Esophagus (tissue), 2 donors: ENCODE measurements around the gene TSPAN18. TPM values are rescaled to one million over a fixed set of nuclear protein-coding genes. Genes with fewer than 3 reads are reported as not detected.

ENCODE experiments used
- H3K27ac ChIP-seq, 2 donors: one replicate each; pipeline ENCODE4 v1.5.1; 2013; ENCODE audit warnings: low read depth in 2 of 2, mild to moderate bottlenecking in 2 of 2, inconsistent platforms in 1 of 2, low read length in 1 of 2, moderate library complexity in 1 of 2
- H3K27me3 ChIP-seq, 2 donors: one replicate each; pipeline ENCODE4 v1.6.1; 2013; ENCODE audit warnings: low read length in 2 of 2, control low read depth in 1 of 2, mild to moderate bottlenecking in 1 of 2; ENCODE audit not compliant: insufficient read depth in 2 of 2, control insufficient read depth in 1 of 2
- H3K36me3 ChIP-seq, 2 donors: one replicate each; pipeline ENCODE4 v1.6.1; 2013; ENCODE audit warnings: low read length in 1 of 2; ENCODE audit not compliant: control insufficient read depth in 2 of 2, insufficient read depth in 2 of 2
- H3K4me1 ChIP-seq, 2 donors: one replicate each; pipeline ENCODE4 v1.6.1; 2013; ENCODE audit warnings: low read length in 1 of 2; ENCODE audit not compliant: control insufficient read depth in 2 of 2, insufficient read depth in 2 of 2
- H3K4me3 ChIP-seq, 2 donors: one replicate each; pipeline ENCODE4 v1.5.1; 2013; ENCODE audit warnings: low read length in 2 of 2, mild to moderate bottlenecking in 2 of 2, low read depth in 1 of 2, moderate library complexity in 1 of 2
- H3K9me3 ChIP-seq, 2 donors: one replicate each; pipeline ENCODE4 v1.6.1; 2013; ENCODE audit warnings: mild to moderate bottlenecking in 2 of 2, low read depth in 1 of 2, low read length in 1 of 2, moderate library complexity in 1 of 2; ENCODE audit not compliant: control insufficient read depth in 2 of 2, insufficient read depth in 1 of 2
- WGBS, 2 donors: extraction: QIAGEN DNeasy Blood & Tissue Kit; methylation state at CpG; one replicate each; pipeline ENCODE4 v1.1.7; 2013; 5-methylcytosine and 5-hydroxymethylcytosine counted together
- polyA plus RNA-seq, 2 donors: library from polyadenylated mRNA; stranded (reverse); fragments of 200-250 nt; gene quantifications; one replicate each; pipeline ENCODE4 v1.2.3, GENCODE V29; 2013
- donor health status: healthy with polysubstance abuse.
- donor health status: Bipolar disorder and iron deficiency.

TSPAN18 gene
- polyA plus RNA-seq, 2 donors = 2.2 to 3.1 TPM

DNA sequence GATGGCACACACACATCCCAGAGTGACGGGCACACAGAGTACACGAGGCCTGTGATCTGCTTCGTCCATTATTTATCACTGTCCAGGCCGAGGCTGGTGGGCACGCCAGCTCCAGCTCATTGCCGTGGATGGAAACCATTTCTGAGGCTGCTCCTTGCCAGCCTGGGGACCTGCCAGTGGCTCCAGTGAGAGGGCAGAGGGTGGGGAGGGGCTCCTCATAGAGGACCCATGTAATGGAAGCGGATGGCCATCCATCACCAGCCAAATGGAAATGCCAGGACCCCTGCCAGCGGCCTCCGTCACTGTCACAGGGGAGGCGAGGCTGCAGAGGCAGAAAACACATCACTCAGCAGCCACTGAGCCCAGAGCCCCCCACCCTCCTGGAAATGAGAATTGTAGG, 188.2 kb downstream of the TSPAN18 start:
- 77 to 87% methylated on average over 10 of the region's 10 CpGs for WGBS, 2 donors
- H3K27ac ChIP-seq = no peak overlapping the region
- H3K4me3 ChIP-seq = no peak overlapping the region
- no peaks in the 10 kb centered on the region for H3K27me3 ChIP-seq
- no peaks in the 10 kb centered on the region for H3K36me3 ChIP-seq
- no peaks in the 10 kb centered on the region for H3K9me3 ChIP-seq
- H3K4me1 ChIP-seq = peaks cover 0 to 2% of the 10 kb centered on the region in 2 donors

DNA sequence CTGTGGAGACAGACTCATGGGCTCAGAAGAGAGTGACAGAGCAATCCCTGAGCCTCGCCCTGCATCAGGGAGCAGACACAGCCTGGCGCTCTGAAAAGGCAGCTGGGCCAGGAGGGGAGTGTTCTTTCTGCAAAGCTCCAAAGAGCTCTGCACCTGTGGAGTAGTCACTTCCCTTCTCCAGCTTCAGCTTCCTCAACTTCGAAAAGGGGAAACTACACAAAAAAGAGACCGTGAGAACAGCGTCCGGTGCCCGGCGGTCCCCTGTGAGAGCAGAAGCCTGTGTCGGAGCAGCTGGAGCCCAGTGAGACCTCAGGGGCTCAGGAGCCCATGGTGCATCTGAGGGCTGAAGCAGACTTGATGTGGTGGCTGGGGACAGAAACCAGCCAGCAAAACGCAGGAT, 188.9 kb downstream of the TSPAN18 start:
- Histone ChIP-seq H3K9me3 (no peaks in the 10 kb centered on the region), H3K4me1 (peaks cover 0 to 2% of the 10 kb centered on the region in 2 donors), H3K27me3 (no peaks in the 10 kb centered on the region), H3K27ac (no peak overlapping the region), H3K36me3 (no peaks in the 10 kb centered on the region), H3K4me3 (no peak overlapping the region)
- WGBS, 2 donors = 78 to 79% methylated on average over 10 of the region's 10 CpGs

DNA sequence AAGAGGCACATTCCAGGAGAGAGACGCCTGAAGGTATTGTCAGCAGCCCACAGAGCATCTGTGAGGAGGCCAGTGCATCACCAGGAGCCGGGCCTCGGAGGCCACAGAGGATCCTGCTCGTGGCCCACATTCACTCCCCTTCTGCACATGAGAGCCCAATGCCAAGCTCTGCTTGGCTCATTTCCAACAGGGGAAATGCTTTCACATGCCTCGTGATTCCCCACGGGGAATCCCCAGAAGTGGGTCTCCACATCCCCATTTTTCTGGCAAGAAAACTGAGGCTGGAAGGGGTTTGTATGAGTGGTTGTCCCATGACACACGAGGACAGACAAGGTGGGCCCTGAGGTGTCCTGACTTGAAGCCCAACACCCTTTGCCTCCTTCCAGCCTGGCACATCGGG, 189.6 kb downstream of the TSPAN18 start:
- no peaks in the 10 kb centered on the region for H3K27me3 ChIP-seq
- H3K36me3 ChIP-seq = no peaks in the 10 kb centered on the region
- no peaks in the 10 kb centered on the region for H3K9me3 ChIP-seq
- no peak overlapping the region for H3K27ac ChIP-seq
- H3K4me1 ChIP-seq = peaks cover 0 to 2% of the 10 kb centered on the region in 2 donors
- WGBS, 2 donors = 64 to 67% methylated on average over 8 of the region's 8 CpGs
- H3K4me3 ChIP-seq = no peak overlapping the region

DNA sequence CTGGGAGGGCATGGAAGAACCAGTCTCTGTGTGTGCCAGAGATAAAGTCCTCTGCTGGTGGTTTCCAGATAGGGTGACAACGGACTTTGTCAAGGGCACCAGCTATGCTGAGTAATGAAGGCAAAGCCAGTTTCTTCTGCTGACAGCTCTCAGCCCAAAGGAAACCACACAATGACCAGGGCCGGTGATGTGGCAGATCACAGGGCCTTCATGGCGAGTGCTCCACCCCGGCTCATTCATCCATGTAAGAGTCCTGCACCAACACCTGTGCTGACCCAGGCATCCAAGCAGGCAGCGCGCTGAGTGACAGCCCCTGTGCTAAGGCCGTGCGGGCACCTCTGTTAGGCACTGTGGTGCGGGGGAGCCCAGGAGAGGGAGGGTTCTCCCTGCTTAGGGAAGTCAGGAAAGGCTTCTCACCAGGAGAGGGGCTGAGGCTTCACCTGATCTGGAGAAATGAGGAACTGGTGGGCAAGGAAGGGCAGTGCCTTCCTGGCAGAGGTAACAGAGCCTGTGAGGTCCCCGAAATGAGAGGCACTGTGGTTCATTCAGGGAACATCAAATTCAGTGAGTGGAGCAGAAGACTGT, 190.1 kb downstream of the TSPAN18 start:
- no peak overlapping the region for H3K27ac ChIP-seq
- H3K9me3 ChIP-seq = no peaks in the 10 kb centered on the region
- 69 to 84% methylated on average over 10 of the region's 10 CpGs for WGBS, 2 donors
- no peaks in the 10 kb centered on the region for H3K27me3 ChIP-seq
- peaks cover 0 to 2% of the 10 kb centered on the region in 2 donors for H3K4me1 ChIP-seq
- no peak overlapping the region for H3K4me3 ChIP-seq
- no peaks in the 10 kb centered on the region for H3K36me3 ChIP-seq

DNA sequence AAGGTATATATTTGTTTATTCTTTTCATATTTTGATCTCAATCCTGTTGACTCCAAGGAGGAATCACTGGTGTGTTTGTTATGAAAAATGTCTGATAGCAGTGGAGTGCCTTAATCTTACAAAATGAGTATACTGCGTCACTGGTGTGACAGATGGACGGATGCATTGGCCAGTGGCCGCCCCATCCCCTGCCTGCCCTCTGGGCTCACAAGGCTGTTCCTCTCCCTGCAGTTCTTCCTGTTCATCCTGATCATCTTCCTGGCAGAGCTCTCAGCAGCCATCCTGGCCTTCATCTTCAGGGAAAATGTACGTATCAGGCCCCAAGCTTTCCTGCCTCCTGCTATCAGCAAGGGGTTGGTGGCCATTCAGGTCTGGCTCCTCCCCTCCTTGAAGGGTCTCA, 191.0 kb downstream of the TSPAN18 start:
- 95% methylated on average over 4 of the region's 4 CpGs for WGBS, 2 donors
- Histone ChIP-seq H3K4me1 (peaks cover 0 to 2% of the 10 kb centered on the region in 2 donors), H3K4me3 (no peak overlapping the region), H3K27ac (no peak overlapping the region), H3K9me3 (no peaks in the 10 kb centered on the region), H3K36me3 (no peaks in the 10 kb centered on the region), H3K27me3 (no peaks in the 10 kb centered on the region)

DNA sequence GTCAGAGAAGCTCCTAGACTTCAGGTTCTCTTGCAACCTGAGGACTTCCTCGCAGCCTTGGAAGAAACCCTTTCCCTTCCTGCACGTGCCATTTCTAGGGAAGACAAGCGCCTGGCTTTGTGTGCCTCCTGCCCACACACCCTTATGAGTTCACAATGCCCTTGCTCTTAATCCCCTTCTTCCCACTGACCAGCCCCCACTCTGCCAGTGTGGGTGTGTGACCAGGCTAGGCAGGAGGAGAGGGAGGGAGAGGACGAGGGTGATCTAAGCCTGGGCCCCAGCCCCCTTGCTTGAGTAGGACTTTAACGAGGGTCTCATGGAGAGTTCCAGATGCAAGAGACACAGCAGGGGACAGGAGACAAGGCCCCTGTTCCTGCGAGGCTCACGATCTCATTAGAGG, 193.7 kb downstream of the TSPAN18 start:
- Histone ChIP-seq H3K27ac (no peak overlapping the region), H3K36me3 (no peaks in the 10 kb centered on the region), H3K4me1 (peaks cover 0 to 2% of the 10 kb centered on the region in 2 donors), H3K9me3 (no peaks in the 10 kb centered on the region), H3K27me3 (no peaks in the 10 kb centered on the region), H3K4me3 (no peak overlapping the region)
- WGBS, 2 donors = 75 to 81% methylated on average over 7 of the region's 7 CpGs

DNA sequence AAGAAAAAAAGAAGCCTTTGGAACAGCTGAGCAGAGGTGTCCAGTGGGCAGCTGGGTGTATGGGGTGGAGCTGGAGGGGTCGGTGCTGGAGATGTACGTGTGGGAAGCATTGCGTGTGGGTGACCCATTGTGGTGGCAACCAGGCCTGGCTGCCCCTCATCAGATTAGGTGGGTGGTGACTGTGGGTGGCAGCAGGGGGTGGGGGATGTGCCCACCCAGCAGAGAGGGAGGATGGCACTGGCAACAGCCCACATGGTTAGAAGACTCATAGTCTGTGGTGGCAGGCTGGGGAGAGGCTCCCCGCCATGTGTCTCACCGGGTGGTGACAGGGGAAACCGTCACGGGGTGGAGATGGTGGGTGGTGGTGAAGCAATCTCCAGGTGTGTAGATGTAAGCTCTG, 196.4 kb downstream of the TSPAN18 start:
- Histone ChIP-seq H3K27me3 (no peaks in the 10 kb centered on the region), H3K4me1 (no peaks in the 10 kb centered on the region), H3K4me3 (no peak overlapping the region), H3K9me3 (no peaks in the 10 kb centered on the region), H3K27ac (no peak overlapping the region), H3K36me3 (no peaks in the 10 kb centered on the region)
- WGBS, 2 donors = 75 to 76% methylated on average over 7 of the region's 7 CpGs

DNA sequence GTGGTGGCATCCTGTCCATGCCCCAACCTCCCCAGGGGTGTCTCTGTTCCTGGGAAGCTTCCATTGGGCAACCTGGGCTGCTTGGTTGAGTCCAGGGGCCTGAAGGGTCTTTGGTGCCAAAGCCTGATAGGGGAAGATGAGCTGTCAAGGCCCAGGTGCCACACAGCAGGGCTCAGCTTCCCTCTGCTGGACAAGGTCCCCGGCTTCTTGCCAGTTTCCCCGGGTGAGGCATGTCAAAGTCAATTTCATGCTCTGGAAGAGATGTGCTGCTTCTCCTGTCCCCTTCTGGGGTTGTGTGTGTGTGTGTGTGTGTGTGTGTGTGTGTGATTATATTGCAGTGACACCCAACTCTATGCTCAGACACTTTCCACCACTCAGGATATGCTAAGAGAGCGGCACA, 197.0 kb downstream of the TSPAN18 start:
- no peaks in the 10 kb centered on the region for H3K27me3 ChIP-seq
- H3K9me3 ChIP-seq = no peaks in the 10 kb centered on the region
- no peak overlapping the region for H3K27ac ChIP-seq
- WGBS, 2 donors = 74 to 84% methylated on average over 3 of the region's 3 CpGs
- H3K36me3 ChIP-seq = no peaks in the 10 kb centered on the region
- H3K4me1 ChIP-seq = no peaks in the 10 kb centered on the region
- no peak overlapping the region for H3K4me3 ChIP-seq

DNA sequence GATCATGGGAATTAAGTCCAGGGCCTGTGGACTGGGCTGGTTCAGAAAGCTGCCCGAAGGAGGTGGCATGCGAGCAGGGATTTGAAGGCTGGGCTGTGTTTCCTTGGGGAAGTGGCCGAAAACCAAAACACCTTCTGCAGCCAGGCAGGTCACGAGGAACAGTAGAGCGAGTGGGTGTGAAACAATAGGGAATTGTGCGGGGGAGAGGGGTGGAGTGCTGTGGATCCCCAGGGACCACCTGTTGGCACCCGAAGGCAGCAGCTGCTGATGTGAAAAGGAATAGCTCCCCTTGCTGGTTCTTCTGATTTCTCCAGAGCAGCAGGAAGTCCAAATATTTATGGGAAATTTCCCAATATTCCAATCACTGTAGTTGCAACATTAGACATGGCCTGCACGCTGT, 199.3 kb downstream of the TSPAN18 start:
- H3K27ac ChIP-seq = no peak overlapping the region
- no peaks in the 10 kb centered on the region for H3K9me3 ChIP-seq
- no peak overlapping the region for H3K4me3 ChIP-seq
- WGBS, 2 donors = 66 to 76% methylated on average over 8 of the region's 8 CpGs
- no peaks in the 10 kb centered on the region for H3K36me3 ChIP-seq
- no peaks in the 10 kb centered on the region for H3K4me1 ChIP-seq
- H3K27me3 ChIP-seq = no peaks in the 10 kb centered on the region

DNA sequence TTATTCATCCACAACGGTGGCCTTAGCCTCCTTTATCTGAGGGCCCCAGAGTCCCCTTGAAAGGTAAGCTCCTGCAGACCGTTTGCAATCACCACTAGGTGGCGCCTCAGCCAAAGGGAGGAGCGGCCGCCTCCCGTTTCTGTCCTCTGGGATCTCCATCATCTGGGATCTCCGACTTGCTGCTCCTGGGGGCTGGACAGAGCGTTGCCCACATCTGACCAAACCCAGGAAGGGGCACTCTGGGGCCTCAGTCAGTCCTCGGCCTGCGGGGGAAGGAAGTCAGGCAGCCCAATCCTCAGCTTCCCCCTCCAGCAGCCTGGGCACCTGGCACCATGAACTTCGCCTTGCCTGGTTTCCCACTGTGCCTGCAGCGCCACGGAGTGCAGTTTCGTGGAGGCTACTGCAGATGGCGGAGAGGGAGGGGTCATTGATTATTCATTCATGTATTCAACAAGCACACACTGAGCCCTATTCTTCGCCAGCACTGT, 200.5 kb downstream of the TSPAN18 start:
- Histone ChIP-seq H3K4me1 (no peaks in the 10 kb centered on the region), H3K27me3 (no peaks in the 10 kb centered on the region), H3K4me3 (no peak overlapping the region), H3K9me3 (no peaks in the 10 kb centered on the region), H3K27ac (no peak overlapping the region), H3K36me3 (no peaks in the 10 kb centered on the region)
- 16 to 22% methylated on average over 16 of the region's 16 CpGs for WGBS, 2 donors
